HG03280 (cell line): ENCODE results near the gene INPP5A.

Source experiments
- ATAC-seq: cut with Tn5 transposase; IDR thresholded peaks from one replicate; pipeline ENCODE4 v1.9.1; 2021; ENCODE audit warnings: mild to moderate bottlenecking, moderate library complexity; ENCODE audit not compliant: unreplicated experiment

Gene INPP5A

DNA sequence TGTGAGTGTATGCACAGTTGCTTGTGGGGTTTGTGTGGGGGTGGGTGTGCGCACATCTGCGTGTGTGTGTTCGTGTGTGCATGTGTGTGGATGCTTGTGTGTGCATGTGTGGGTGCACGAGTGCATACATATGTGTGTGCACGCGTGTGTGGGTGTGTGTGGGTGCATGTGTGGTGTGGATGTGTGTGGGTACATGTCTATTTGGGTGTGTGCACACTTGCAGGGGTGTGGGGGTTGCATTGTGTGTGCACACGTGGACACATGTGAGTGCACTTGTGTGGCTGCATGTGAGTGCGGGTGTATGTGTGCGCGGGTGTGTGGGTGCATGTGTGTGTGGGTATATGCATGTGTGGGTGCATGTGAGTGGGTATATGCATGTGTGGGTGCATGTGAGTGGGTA, 174.7 kb downstream of the INPP5A start:
- ATAC-seq, result no peak

DNA sequence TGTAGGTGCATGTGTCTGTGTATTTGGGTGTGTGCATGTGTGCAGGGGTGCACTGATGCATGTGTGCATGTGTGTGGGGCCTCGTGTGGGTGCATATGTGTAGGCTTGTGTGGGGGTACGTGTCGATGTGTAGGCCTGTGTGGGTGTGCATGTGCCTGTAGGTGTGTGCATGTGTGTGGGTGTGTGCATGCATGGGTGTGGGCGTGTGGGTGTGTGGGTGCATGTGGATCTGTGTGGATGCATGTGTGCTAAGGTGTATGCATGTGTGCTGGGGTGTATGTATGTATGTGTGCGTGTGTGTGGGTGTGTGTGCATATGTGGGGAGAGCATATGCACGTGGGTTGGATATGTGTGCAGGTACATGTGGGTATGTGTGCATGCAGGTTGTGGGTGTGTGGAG, 175.2 kb downstream of the INPP5A start:
- ATAC-seq, result no peak

DNA sequence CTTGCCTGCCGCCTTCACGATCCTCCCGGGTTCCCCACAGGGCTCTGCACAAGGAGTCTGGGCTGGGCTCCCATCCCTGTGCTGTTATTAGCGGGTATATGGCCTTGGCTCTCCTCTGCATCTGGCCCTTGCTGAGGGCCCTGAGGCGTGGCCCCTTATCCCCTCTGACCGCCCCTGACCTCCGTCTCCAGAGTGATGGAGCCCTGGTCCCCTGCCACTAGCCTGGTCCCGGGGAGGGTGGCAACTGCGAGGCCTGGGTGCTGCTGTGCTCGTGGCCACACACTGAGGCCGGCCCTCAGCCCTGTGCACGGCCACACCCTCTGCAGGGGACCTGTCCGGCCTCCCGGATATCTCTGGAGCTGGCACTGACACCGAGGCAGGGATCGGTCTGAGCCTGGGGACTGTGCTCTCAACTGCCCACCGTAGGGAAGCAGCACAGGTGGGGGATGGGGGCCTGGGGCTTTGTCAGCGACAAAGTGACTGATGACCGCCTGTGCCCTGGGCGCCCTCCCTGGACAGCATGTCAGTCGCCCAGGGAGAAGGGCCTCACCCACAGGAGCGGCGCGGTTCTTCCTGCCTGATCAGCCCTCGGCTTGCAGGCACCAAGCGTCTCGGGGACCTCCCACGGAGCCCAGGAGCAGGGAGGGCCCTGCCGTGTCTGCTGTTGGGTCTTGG, 176.0 kb downstream of the INPP5A start:
- ATAC-seq, result no peak

DNA sequence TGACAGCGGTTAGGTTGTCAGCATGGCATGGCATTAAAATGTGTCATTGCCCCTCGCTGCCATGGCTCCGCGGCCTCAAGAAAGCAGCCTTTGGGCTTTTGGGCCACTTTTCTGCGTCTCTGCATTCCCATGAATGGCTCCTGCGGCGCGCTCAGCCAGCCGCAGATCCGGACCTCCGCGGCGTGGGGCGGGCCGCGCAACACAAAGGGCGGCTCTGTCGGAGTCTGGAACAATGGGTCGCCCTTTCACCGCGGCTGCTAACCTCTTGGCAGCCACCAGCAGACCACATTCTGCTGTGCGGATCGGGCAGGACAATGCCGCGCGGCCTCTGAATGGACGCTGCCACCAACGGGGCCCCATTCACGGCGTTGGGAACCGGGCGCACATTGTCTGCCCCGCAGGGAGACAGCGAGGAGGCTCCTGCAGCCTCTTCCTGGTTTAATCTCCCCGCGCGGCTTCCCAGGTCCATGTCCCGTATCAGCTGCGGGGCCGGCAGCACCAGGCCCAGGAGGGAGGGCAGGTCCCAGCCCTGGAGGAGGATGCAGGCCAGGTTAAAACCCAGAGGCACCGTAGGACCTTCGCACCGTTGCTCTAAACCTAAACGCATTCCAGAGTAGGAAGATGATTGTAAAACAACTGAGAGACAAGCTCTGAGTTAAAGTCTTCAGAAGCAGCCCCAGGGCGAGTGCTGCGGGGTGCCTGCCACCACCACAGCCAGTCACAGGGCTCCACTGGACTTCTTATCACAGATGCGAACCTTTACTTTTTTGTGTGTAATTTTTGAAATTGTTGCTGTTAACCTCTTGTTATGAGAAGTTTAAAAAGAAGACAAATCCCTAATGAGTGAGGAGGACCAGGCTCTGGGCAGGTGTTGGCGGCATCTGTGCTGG, 176.8 kb downstream of the INPP5A start:
- no peak for ATAC-seq

DNA sequence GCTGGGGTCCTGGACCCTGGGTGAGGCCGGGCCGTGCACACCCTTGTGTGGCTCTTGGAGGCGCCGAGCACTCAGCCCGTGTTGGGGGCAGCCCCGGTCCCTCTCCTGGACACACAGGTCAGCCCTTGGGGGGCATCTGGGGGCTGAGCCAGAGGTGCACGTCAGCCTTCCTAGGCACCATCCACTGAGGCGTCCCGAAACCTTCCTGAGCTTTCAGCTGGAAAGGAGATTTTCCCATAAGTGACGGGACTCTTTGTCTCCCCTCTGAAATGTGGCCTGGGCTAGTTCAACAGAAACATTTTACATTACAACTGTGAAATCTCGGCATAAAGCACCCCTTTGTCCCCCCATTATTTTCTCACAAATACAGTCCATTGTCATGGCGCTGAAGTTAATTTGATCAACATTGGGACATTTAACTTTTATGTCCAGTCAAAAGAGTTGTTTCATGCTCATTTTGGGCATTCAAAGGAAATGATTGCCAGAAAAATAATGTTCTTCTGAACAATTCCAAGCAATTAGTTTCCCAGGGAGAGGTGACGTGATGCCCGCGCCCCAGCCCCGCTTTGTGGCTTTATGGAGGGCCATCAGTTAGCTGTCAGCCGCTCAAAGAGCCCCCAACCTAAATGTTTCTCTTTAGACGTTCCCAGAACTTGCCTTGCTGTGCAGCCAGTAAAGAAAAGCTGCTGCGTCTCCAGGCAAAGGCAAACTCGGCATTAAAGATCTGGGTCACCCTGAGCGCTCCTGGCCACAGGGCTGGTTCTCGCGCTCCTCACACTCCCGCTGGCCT, 177.6 kb downstream of the INPP5A start:
- ATAC-seq, result no peak

DNA sequence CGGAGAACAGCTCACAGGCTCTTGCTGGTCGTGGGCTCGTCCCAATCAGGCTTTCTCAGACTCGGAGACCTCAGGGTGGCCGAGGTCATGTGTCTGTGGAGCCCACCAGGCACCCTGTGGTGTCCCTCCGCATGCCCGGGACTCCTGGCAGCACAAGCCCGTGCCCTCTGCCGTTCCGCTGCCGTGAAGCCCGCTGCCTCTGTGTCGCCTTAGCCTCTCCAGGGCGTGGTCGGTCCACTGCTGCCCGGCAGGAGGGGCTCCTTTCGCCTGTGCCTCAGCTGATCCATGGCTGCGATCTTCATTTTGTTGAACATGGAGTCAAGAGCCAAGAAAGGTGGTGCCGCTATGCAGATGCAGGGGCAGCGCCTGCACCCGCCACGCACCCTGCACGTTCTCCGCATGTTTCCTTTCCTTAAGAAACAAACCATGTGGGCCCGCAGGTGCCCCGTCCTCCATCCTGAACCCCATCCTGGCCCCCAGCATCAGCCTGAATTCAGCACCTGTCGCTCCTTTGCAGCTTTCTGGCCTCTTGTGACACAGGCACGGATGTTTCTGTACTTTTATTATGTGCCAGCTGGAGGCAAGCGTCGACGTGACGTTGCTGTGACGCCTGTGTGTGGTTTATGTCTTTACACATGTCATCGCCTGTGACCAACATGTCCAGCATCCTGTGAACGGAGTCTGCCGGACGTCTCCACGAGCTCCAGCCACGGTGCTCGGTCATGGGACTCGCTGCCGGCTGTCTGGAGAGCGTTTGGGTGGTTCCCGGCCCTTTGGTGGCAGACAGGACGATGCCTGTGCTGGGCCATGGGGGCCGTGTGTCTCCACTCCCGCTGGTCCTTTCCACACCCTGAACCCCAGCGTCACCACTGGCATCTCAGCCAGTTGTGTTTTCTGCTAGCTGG, 178.4 kb downstream of the INPP5A start:
- no peak for ATAC-seq

DNA sequence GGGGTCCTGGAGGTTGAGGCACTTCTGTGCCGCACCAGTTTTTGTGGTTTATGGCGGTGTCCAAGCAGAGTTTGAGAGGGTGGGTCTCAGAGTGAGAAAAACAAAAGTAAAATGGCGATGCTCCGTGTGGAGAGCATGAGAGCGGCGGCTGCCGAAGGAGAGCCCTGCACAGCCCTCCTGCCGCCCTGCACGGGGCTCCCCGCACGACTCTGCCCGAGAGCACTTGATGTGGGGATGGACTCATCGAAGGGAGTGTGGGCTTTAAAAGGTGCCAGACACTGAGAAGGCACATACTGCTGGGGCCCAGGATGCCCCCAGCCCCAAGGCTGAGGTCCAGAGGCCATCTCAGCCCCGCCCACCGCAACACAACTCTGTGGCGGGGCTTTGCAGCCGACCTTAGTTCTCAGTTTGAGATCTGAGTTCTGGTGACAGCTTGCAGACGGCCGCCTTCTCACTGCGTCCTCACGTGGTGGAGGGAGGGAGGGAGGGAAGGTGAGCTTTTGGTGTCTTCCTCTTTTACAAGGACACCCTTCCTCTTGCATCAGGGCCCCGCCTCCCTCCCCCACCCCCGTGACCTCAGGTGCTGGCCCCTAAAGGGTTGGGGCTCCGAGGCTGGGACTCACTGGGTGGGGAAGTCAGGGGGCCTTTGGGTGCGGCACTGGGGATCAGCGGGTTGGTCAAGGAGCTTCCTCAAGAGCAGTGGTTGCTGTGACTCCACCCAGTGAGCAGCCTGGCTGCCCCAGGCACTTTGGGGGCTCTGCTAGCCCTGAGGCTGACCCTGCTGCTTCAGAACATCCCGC, 179.3 kb downstream of the INPP5A start:
- ATAC-seq, result no peak

DNA sequence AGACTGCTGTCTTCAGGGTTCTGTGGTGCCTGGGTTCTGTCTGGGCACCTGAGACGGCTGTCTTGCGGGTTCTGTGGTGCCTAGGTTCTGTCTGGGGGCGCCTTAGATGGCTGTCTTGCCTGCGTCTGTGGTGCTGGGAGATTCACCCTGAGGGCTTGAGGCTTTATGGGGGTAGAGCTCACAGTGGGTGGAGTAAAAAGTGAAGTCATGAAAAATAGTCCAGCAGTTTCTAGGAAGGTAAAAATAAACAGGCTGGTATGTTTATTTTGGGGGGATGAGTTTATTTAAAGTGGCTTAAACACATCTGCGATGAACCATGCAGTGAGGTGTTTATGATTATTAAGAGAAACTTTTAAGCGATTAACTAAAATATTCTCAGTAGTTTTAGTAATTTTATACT, 184.1 kb downstream of the INPP5A start:
- ATAC-seq, result no peak

DNA sequence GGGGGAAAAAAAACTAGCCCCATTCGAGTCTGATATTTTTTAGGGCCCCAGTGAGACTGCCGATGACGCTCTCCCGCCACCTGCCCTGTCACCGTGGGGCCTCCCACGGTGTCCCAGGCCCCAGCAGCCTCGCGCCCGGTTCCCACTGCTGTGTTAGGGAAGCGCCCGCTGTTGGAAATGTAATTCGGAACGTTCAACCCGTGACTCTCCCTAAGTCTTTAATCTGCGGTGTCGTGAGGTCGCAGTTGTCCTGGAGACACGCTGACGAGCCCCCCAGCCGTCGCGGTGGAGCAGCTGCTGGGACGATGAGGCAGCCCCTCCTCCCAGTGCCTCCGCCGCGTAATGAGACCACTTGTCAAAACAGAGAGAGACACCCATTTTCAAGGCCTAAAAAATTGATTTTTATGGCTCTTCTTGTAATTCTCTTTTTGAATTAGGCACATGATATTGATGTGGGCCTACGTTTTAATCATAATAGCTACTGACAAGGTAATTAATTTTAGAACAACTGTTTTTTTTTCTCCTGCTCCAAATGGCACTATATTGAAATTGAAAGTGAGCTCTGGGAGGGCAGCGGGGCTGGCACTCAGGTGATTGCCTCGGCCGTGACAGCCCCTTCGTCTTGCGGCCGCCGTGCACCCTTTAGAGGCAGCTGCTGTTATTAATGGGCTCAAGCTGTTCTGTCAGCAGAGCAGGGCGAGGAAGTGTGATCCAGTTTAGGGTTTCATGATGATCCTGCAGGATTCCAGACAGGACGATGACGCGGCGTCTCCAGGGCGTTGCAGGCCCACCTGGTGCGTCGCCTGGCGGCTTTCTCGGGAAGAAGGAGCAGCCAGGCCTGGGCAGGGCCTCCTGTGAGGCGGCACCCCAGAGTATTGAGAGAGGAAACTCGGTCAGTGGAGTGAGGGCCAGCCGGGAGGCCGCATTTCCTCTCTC, 185.1 kb downstream of the INPP5A start:
- ATAC-seq, result no peak

DNA sequence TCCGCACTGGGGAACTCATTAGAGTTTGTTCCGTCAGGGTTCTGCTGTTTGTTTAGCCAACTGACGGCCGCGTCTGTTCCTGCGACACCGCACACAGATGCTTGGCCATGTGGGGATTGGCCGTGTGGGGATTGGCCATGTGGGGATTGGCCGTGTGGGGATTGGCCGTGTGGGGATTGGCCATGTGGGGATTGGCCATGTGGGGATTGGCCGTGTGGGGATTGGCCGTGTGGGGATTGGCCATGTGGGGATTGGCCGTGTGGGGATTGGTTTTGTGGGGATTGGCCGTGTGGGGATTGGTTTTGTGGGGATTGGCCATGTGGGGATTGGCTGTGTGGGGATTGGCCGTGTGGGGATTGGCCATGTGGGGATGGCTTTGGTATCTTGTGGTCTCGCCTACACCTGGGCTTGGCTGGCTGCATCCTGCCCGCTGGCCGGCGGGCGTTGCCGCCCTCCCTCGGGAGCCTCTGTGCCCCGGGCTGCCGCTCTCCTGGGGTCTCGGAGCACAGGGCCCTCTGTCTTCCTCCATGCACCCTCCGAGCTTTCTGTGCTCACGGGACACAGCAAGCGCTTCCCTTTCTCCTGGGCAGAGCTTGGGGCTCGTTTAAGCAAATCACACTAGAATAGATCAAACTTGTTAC, 185.9 kb downstream of the INPP5A start:
- ATAC-seq, result no peak

DNA sequence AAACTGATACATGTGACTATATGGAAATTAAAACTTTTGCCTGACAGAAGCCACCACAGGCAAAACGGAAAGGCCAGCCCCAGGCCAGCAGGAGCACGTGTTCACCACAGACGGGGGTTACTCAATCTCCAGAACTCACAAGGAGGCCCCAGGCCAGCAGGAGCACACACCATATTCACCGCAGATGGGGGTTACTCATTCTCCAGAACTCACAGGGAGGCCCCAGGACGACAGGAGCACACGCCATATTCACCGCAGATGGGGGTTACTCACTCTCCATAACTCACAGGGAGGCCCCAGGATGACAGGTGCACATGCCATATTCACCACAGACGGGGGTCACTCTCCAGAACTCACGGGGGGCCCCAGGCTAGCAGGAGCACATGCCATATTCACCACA, 186.9 kb downstream of the INPP5A start:
- ATAC-seq, result no peak

DNA sequence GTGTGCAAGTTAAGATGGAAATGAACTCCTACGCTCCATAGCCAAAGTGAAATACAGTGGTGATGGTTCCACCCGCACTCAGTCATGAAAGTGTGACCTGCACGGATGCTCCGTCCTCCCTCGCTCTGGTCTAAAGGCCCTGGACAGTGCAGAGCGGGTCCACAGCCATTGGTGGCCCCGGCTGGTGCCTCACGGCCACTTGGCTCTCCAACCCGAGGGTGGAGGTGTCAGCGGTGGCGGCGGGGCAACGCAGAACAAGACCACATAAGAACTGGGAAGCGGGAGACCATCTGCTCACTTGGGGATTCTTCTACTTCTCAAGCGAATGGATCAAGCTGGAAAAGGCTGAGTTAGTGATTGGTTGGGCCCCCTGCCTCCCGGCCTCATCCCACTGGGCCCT, 187.6 kb downstream of the INPP5A start:
- no peak for ATAC-seq

DNA sequence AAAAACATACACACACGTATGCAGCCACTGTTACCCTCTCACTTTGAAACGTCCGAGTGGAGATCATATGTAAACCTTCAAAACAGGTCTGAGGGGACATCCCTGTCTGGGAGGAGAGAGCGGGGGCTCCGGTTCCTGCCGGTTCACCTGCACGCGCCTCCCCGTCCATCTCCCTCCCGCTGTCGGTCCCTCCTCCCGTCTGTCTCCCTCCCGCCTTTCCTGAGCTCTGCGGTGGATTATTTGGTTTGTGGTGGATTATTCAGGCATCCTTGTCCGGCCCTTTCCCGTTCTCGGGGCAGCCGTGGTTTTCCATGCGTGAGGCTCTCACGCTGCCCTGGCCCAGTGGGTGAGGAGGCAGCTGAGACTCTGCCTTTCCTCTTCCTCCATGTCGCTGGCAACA, 188.6 kb downstream of the INPP5A start:
- no peak for ATAC-seq

DNA sequence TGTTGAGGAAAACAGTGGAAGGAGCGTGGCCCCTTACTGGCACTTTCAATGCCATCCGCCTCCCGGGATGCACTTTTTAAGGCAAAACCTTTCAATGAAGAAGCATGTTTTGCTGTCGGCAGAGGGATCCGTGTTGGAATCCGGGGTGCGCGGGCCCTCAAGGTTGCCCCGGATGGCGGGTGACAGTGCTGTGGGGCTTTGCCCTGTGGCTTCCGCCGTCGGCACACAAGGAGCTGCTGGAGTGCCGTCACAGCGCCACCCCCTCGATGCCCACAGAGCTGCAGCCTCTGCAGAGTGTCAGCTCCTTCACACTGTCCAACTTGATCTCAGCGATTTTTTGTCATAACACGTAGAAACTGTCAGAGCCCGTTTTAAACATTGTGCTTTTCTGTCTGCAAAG, 189.4 kb downstream of the INPP5A start:
- ATAC-seq, result no peak

DNA sequence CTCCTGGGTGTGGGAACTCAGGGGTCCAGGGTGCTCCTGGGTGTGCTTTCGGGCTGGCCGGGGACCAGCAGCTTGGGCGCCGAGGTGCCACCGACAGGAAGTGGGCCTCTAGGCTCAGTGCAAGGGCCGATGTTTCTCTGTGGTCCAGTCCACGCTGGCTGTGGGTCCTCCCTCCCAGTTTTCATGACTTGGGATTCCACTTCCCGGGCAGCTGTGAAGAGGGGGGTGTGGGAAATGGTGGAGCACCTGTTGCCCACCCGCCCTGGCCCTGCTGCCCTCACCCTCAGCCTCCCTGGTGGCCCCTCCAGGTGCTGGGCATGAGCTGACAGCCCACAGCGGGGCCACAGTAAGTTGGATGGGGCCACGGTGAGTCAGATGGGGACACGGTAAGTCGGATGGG, 189.8 kb downstream of the INPP5A start:
- ATAC-seq, result no peak

DNA sequence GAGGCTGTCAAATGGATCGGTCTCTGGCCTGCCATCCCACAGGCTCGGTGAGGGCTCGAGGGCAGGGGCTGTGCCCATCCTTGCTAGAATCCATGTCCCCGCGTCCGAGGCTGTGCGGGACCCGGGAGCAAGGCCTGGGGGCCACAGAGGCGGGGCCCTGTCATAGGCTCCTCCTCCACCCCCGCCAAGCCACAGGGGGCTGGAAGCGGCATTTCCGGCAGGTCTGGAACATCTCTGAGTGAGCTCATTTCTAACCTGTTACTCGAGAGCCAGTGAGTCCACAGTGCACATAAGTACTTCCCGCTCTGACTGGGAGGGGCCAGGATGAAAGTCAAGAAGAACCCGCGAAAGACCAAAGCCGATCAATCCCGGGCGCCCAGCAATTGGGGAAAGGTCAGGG, 190.7 kb downstream of the INPP5A start:
- no peak for ATAC-seq

DNA sequence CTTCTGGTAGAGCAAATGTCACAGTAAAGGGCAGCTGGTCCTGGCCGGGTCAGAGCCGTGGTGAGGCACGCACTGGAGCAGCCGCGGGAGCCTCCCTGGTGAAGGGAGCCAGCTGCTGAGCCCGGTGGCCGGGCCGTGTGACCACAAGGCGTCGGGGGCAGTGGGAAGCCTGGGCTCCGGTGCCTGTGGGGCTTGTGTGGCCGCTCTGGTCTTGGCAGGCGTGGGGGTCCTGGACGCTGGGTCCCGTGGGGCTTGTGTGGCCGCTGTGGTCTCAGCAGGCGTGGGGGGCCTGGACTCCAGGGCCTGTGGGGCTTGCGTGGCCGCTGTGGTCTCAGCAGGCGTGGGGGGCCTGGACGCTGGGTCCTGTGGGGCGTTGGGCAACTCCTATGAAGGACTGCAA, 191.2 kb downstream of the INPP5A start:
- ATAC-seq, result no peak
